Kidney (tissue), 14 donors: ENCODE measurements around the gene NTHL1. TPM values are rescaled to one million over a fixed set of nuclear protein-coding genes. Genes with fewer than 3 reads are reported as not detected.
A peak's percentile ranks its signal among the peaks of the same experiment; 100 is the strongest.

Source experiments
- DNase-seq, 5 donors: peaks; one replicate each; pipeline ENCODE4 v3.0.0-alpha.2; 2013 to 2020
- FAIRE-seq: peaks from 2 replicates; lab custom pipeline; 2012; peaks lifted over from hg19 to GRCh38; lab: Jason Lieb, UNC
- H3K27ac ChIP-seq, 2 donors: one replicate each; pipeline ENCODE4 v1.7.0; 2013; ENCODE audit warnings: low read depth in 2 of 2, low read length in 2 of 2, inconsistent platforms in 1 of 2
- H3K27me3 ChIP-seq: one replicate; pipeline ENCODE4 v1.7.1; 2013; ENCODE audit warnings: low read length, inconsistent platforms; ENCODE audit not compliant: control insufficient read depth, insufficient read depth
- H3K36me3 ChIP-seq, 3 donors: one replicate each; pipeline versions ENCODE4 v1.7.0 to v1.7.1; 2013; ENCODE audit warnings: low read length in 3 of 3, control low read depth in 1 of 3, inconsistent platforms in 1 of 3; ENCODE audit not compliant: insufficient read depth in 3 of 3, control insufficient read depth in 2 of 3
- H3K4me1 ChIP-seq, 3 donors: one replicate each; pipeline versions ENCODE4 v1.7.0 to v1.7.1; 2013; ENCODE audit warnings: low read length in 3 of 3, inconsistent platforms in 1 of 3, low read depth in 1 of 3; ENCODE audit not compliant: control insufficient read depth in 2 of 3, insufficient read depth in 2 of 3
- H3K4me3 ChIP-seq, 3 donors: one replicate each; pipeline versions ENCODE4 v1.7.0 to v1.8.1; 2013; ENCODE audit warnings: low read length in 3 of 3, control low read depth in 1 of 3, inconsistent platforms in 1 of 3
- H3K9ac ChIP-seq, 3 donors: one replicate each; pipeline versions ENCODE4 v1.7.0 to v1.7.1; 2013; ENCODE audit warnings: low read length in 3 of 3, control low read depth in 1 of 3, inconsistent platforms in 1 of 3
- H3K9me3 ChIP-seq, 3 donors: one replicate each; pipeline versions ENCODE4 v1.7.0 to v1.7.1; 2013; ENCODE audit warnings: low read length in 3 of 3, control low read depth in 1 of 3, inconsistent platforms in 1 of 3; ENCODE audit not compliant: control insufficient read depth in 2 of 3, insufficient read depth in 1 of 3
- CTCF ChIP-seq: IDR thresholded peaks from 3 replicates; pipeline ENCODE4 v1.5.1; 2012; ENCODE audit warnings: mild to moderate bottlenecking, moderate library complexity, borderline replicate concordance; ENCODE audit not compliant: insufficient read depth; ENCODE audit errors: extremely low read depth
- intact Hi-C: fragments of 100-400 bp; cut with DNase I; formaldehyde crosslinking; loops from one replicate; pipeline ENCODE4 v1.11.1; 2022
- polyA plus RNA-seq: library from polyadenylated mRNA; stranded (reverse); fragments of 350-450 nt; fragmentation: Illumina TruSeq; extraction: RNeasy Lipid Tissue Mini Kit (QIAGEN cat#74804); gene quantifications from one replicate; pipeline ENCODE4 v1.2.3, GENCODE V29; 2014; ENCODE audit warnings: low read depth, low replicate concordance; ENCODE audit not compliant: insufficient read depth
- total RNA-seq: library from RNA; stranded (reverse); fragmentation: NEBNext Ultra II Directional; extraction: Animal tissue kit (Norgen Biotek cat#: 25700); gene quantifications from one replicate; pipeline ENCODE4 v1.2.1, GENCODE V29; 2021
- donor health status: control.
- donor health status: control.
- donor health status: control.
- donor health status: control.
- donor health status: control.
- donor health status: DM: yes; HTN: yes; CAD: no.
- donor health status: Normal renal cell carcinoma (clear cell type).

The NTHL1 gene
- total and polyA plus RNA-seq, 2 donors from 2014 or later = 15.3 to 36.0 TPM

DNA sequence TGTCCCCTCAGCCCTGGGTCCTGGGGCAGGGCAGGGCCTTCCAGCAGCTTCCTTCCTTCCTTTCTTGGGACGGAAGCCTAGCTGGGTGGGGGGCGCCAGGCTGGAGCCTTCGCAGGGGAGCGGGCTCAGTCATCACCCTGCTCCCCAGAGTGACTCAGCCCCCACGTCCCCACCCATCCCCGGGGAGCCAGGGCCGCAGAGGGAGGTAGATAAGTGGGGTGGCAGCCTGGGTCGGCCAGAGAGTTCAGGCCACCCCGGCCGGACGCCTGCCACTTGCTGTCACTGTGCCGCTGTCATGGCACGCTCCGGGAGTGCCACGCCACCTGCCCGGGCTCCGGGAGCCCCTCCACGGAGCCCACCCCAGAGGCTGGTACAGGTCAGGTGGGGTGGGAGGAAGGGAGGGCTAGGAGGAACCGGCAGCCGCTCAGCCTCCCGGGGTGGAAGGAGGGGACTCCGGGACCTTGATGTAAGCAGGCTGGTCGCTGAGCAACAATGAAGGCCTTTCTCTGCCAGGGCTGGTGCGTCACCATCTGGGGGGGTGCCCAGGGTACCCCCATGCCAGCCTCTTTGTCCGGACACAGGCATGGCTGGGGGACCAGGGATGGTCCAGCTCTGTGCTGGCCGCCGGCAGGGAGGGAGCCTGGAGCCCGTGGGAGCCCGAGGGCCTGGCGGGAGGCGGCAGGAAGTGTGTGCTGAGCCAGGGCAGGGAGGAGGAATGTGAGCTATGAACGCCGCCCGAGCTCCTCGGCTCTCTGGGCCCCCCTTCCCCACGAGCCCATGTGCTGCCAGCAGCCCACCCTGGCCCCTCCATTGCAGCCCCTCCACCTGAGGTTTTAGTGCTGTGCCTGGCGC lies 14.4 kb downstream of the NTHL1 start:
- H3K27me3 ChIP-seq = no peaks in the 10 kb centered on the region
- H3K27ac ChIP-seq = peak overlapping the region; percentile 76 to 82
- no peak for TF ChIP-seq CTCF
- peak overlapping the region in 2 of 3 donors; percentile 38 to 60 for H3K4me3 ChIP-seq
- no peaks in the 10 kb centered on the region for H3K9me3 ChIP-seq
- peaks cover 0 to 4% (median 0%) of the 10 kb centered on the region in 3 donors for H3K36me3 ChIP-seq
- no peak overlapping the region for H3K9ac ChIP-seq
- DNase-seq (peak in 4 of 5 donors; percentile 66 to 88 (median 84)), FAIRE-seq (no peak)
- H3K4me1 ChIP-seq = peaks cover 0 to 36% (median 0%) of the 10 kb centered on the region in 3 donors
- intact Hi-C loops = no loop called here

DNA sequence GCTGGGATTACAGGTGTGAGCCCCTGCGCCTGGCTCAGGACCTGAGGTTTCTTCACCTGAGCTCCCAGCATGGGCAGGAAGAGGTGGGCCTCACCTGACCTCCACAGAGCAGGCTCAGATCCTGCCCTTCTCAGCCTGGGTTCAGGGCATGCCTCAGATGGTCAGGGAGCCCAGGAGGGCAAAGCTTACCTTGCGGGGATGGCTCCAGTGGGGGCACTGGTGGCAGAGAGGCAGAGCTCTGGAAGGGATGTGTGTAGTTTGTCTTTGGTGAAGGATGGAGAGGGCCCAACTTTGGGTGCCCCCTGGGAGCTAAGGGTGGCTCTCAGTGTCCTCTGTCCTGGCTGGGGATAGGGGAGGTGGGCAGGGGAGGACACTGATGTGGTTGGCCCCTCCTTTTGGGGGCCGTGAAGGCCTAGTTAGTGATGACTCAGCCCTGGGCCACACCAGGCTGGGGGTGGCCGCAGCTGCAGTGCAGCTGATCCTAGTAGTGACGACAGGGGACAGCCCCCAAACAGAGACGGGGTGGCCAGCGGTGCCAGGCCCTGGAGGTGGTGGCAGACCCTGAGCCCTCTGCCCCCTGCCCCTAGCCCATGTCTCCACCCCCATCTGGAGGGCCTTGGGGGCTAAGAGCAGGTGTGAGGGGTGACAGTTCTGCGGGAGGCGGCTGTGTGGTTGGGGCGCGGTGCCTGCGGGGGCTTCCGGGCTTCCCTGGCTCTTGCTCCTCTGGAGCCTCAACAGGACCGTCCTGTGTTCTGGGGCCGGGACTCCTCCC lies 15.2 kb downstream of the NTHL1 start:
- peak in 1 of 5 donors; percentile 54 for DNase-seq

DNA sequence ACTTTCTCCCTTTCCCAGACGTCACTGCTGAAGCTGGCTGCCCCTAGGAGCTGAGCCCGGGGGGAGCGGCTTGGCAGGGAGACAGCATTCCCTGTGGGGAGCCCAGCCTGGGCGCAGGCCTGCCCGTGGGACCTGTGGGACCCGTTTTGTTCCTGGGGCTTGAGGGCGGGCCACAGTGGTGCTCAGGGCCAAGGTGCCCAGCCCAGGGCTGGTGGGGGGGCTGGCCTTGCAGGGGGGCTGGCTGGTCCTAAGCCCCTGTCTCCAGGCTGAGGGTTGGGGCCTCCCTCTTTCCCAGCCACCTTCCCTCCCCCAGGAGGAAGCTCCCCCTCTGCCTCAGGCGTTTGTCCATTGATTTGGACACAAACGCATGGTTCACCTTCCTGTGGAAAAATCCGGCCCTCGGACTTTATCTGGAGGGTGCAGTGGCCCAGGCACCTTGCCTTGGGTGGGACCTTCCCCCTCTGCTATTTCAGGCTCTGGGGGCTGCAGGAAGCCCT lies 16.5 kb downstream of the NTHL1 start:
- Histone ChIP-seq H3K4me3 (no peak overlapping the region), H3K36me3 (no peaks in the 10 kb centered on the region), H3K4me1 (peaks cover 0 to 30% (median 0%) of the 10 kb centered on the region in 3 donors), H3K9me3 (no peaks in the 10 kb centered on the region), H3K27me3 (no peaks in the 10 kb centered on the region), H3K27ac (peak overlapping the region in 1 of 2 donors; percentile 49), H3K9ac (no peak overlapping the region)
- no peak for TF ChIP-seq CTCF
- DNase-seq (peak in 1 of 5 donors; percentile 80), FAIRE-seq (no peak)
- intact Hi-C loops = no loop called here

More for the DNA sequence above, 15.2 kb downstream of the NTHL1 start:
- H3K4me3 ChIP-seq = peak overlapping the region in 1 of 3 donors; percentile 60
- H3K9me3 ChIP-seq = no peaks in the 10 kb centered on the region
- no peak overlapping the region for H3K9ac ChIP-seq
- no peak for TF ChIP-seq CTCF
- intact Hi-C loops = no loop called here
- no peaks in the 10 kb centered on the region for H3K27me3 ChIP-seq
- peaks cover 0 to 3% (median 0%) of the 10 kb centered on the region in 3 donors for H3K36me3 ChIP-seq
- peak overlapping the region; percentile 76 to 82 for H3K27ac ChIP-seq
- H3K4me1 ChIP-seq = peaks cover 0 to 37% (median 0%) of the 10 kb centered on the region in 3 donors
- no peak for FAIRE-seq
